CD4-positive, alpha-beta T cell treated with Interleukin-4 for 4 hours (primary cell): ENCODE measurements around the gene MOSPD3.
"Not testable (repeated sequence)": the region's sequence is repeated elsewhere in the genome, so short reads cannot be mapped to it uniquely, and the experiment has no call there.

Experiments used
- DNase-seq: peaks from one replicate; pipeline ENCODE4 v3.0.0-alpha.2; 2020

Gene MOSPD3

GRCh38 chr7:100611983-100612729 lies at the start of gene MOSPD3:
TSS of gene MOSPD3 (plus strand) at chr7:100612540. CDS start at chr7:100612792, 252 bp downstream.
- DNase-seq: peak; percentile 98

- no peak for DNase-seq
Measured at GRCh38 chr7:100563100-100563564, 49.2 kb upstream of the MOSPD3 start.

DNA sequence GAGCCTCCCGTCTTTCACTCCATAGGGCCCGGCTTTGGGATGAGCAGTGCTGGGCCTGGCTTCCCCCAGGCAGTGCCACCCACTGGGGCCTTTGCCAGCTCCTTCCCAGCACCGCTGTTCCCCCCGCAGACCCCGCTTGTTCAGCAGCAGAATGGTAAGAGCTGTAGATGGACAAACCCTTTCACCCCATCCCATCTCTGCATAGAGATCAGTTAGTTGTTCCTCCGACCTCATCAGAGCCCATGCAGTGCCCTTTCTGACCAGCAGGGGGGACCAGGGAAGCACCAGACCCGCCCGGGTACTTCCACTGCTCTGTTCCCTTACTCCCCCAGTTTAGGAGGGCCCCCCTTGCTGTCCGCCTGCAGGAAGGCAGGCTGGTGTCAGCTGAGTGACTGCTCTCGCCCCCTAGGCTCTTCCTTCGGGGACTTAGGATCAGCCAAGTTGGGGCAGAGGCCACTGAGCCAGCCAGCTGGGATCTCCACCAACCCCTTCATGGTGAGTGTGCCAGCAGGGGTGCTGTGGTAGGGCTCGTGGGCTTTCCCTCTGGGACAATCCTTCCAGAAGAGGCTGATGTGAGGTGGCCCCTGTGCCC lies 48.4 kb upstream of the MOSPD3 start:
- peak; percentile 81 for DNase-seq

DNA sequence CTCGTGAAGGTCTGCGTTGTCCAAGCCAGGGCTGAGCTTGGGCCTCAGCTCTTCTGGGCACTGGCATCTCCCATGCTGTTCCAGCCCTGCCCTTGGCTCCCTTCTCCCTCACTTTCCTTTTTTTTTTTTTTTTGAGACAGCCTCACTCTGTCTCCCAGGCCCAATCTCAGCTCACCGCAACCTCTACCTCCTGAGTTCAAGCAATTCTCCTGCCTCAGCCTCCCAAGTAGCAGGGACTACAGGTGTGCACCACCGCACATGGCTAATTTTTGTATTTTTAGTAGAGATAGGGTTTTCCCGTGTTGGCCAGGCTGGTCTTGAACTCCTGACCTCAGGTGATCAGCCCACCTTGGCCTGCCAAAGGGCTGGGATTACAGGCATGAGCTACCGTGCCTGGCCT lies 47.9 kb upstream of the MOSPD3 start:
- not testable (repeated sequence) for DNase-seq

DNA sequence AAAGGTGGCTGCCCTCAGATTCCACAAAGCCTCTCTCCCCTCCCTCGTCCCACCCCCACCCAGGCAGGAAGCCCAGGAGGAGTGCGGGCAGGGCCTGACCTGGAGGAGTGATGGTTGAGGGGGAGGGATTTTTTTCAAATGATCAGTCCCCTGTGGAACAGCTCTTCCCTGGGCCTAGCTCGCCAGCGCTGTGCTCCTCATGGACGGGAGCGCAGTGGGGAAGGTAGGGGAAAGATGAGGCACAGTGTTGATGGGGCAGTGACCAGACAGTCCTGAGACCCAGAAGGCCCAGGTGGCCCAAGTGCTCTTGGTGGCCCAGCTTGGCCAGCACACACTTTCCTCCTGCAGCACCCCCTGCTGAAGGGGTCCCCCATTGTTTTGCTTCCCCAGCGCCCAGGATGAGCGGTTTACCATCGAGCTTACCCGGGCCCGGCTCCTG lies 47.2 kb upstream of the MOSPD3 start:
- DNase-seq: no peak

GRCh38 chr7:100566018-100566531 lies 46.3 kb upstream of the MOSPD3 start:
- no peak for DNase-seq

GRCh38 chr7:100567031-100567730 lies 45.2 kb upstream of the MOSPD3 start:
- DNase-seq: no peak

DNA sequence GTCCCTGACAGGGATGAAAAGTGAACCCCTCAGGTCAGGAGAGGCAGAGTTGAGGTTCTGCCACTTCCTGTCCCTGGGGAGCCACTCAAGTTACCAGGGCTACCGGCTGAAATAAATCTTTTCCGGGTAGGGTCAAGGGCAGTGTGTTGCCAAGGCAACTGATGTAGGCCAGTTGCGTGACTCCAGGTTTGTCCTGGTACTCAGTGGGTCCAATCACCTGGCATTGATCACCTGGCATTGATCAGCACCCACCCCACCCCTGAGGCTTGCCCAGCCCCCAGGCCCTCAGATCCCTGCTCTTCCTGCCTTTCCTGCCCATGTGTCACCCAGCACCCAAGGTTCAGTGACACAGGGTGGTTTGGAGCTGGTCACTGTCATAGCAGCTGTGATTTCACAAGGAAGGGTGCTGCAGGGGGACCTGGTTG lies 44.6 kb upstream of the MOSPD3 start:
- DNase-seq: no peak

- no peak for DNase-seq
Measured at GRCh38 chr7:100568176-100568895, 44.0 kb upstream of the MOSPD3 start.

DNA sequence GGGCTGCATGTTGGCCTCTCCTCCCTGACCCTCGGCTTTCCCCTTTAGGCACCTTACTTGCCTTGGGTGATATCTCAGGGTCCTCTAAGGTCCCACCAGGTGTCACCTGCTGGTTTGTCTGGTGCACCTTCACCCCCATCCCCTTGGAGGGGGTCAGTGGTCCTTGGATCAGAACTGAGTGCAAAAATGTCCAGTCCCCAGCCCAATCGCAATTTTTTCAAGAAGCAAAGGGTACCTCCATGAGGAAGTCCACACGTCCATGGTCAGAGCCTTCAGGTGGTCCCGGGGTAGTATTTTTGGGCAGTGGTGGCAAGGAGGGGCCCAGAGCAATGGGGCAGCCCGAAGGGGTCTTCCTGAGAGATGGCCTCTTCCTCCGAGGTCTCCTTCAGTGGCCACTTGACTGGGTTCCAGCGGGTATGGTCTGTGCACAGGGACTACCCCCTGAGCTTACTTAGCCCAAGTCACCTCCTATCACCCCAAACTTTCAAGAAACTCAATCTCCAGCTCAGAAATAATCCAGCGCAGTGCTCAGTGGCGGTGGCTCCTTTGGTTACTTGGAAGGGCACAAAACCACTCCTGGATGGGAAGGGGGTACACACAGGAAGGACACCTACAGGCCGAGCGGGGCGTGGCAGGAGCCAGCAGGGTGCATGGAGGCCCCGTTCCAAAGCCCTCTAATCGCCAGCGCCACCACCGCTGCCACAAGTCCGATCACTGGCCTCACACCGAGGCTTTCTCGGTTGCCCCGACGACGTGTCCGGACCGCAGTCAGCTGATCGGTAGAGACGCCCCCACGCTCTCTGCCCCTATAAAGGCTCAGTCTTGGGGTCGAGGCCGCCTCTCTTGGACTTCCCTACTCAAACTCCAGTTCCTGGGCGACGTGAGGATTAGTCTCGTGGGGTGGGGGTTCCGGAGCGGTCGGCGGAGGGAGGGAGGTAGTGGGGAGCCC lies 43.2 kb upstream of the MOSPD3 start:
- peak; percentile 53 for DNase-seq

DNA sequence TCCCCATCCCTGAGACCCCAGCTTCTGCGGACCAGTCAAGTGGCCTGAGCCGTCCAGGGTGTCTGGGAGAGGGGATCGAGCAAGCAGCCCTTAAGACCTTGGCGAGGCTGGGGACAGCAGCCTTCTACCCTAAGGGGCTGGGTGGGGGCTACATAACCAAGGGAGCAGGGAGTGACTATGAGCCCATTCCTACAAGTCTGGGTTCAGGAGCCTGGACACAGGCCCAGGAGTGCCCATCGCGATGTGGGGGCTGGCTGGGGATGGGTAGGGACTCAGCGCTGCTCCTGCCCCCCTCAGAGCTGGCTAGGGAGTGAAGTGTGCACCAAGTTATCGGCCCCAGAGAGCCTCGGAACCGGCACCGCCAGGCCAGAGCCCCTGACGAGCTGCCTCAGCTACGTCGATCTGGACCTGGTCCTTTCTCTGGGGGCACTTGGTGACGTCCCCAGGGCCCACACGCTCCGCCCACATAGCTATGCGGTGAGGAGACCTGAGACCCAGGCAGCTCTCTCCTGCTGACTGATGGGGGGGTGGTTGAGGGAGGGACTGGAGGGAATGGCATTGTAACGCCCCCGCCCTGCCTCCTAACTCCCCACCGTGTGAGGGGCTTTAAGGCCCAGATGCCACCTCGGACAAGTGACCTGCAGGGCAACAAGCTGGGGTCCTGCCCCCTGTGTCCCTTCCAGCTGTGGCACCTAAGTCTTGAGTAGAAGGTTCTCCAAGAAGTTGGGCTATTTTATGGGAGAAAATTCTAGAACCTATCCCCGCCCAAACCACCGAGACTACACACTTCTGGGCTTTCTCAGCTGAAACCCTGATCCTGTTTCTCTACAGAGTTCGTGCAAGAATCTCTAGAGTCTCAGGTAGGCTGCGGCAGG lies 41.1 kb upstream of the MOSPD3 start:
- no peak for DNase-seq

DNA sequence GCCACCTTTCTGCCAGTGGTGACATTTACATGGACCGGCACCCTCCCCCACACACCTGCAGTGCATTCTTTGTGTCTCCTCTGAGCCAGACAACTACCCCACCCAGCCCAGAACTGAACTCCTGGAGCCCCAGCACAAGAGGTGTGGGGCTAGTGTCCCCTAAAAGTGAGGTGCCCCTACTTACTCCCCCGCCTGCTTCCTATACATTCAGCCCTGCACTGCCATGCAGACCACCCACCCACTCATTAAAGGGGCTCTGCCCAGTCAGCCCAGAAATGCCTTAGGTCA lies 40.6 kb upstream of the MOSPD3 start:
- no peak for DNase-seq

GRCh38 chr7:100572281-100572948 lies 39.9 kb upstream of the MOSPD3 start:
- DNase-seq: no peak

DNA sequence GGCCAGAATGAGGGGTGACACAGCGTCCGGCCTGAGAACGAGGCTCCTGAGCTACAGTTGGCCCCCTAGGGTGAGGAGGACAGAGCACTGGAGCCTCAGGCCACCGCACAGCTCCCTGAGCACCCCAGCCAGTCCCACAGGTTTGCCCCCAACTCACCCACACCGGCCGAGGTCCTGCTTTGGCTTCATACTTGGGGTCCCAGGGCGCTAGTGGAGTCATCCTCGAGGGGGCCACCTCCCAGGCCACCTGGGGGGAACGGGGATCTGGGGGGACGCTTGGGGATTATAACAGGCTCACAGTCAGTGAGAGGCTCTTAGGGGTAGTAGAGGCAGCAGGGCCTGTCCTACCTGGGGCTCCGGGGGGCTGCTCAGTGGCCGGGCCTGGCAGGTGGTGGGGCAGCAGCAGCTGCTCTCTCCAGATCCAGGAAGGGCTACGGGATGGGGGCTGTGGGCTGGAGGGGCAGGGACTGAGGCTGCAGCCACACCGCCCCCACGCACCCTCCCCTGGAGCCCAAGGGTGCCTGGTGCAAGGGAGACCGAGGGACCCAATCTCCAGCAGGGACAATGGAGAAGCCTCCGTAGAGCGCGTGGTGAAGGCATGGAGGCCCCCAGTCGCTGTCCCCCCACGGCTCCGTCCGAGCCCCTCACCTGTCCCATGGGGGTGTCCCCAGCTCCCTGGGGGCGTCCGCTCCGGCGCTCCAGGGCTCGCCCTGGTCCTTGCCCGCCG lies 39.2 kb upstream of the MOSPD3 start:
- no peak for DNase-seq

- DNase-seq: no peak
Measured at GRCh38 chr7:100573691-100574361, 38.5 kb upstream of the MOSPD3 start, which contains the start of gene SAP25. TSS of gene SAP25 (minus strand) at chr7:100573900. CDS start at chr7:100573742, 158 bp downstream.

GRCh38 chr7:100574362-100575205 lies 37.8 kb upstream of the MOSPD3 start:
- DNase-seq: no peak

DNA sequence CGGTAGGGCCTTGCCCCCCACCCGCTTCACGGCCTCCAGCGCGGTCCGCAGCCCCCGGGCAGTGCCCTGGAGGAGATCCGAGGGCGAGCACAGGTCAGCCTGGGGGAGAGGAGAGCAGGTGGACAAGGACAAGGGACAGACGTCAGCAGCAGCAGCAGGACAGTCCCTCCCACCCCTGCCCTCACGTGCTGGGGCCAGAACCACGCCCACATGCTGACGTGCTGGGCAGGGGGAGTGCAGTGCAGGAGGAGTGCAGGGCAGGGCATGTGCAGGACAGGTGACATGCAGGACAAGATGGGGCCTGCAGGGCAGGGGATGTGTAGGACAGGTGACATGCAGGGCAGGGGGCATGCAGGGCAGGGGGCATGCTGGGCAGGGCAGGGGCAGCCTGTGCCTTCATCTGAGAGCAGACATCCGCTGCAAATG lies 37.1 kb upstream of the MOSPD3 start:
- DNase-seq: no peak
